H1 (cell line): ENCODE measurements around the gene ZDHHC11. TPM values are rescaled to one million over a fixed set of nuclear protein-coding genes. Genes with fewer than 3 reads are reported as not detected.
A peak's percentile ranks its signal among the peaks of the same experiment; 100 is the strongest.

Experiments used
- CTCF ChIA-PET: fragments of 300-600 bp; sonication (Branson Sonifier 250); formaldehyde crosslinking; loops from one replicate; lab custom pipeline; 2021; ENCODE audit not compliant: partially characterized antibody; lab: Charles Lee
- POLR2A ChIA-PET: fragments of 300-600 bp; sonication (Branson Sonifier 250); formaldehyde crosslinking; loops from one replicate; lab custom pipeline; 2021; ENCODE audit warnings: inconsistent platforms; ENCODE audit not compliant: partially characterized antibody; lab: Charles Lee
- DNase-seq, 2 experiments: peaks; one replicate each; pipeline versions ENCODE4 v3.0.0 to v3.0.0-alpha.2; 2010 to 2022; ENCODE audit warnings: low spot score in 2 of 2, low read depth in 1 of 2, mixed read lengths in 1 of 2
- FAIRE-seq: peaks from 2 replicates; lab custom pipeline; 2011; peaks lifted over from hg19 to GRCh38; lab: Jason Lieb, UNC
- H2AFZ ChIP-seq: 2 replicates; pipeline ENCODE4 v1.8.1; 2012; ENCODE audit warnings: low read length, inconsistent platforms
- H2AK5ac ChIP-seq: 2 replicates; pipeline ENCODE4 v1.6.1; 2013; ENCODE audit warnings: low read depth, low read length
- H2BK120ac ChIP-seq: replicated peaks from 2 replicates; pipeline ENCODE3; 2013; ENCODE audit warnings: low read depth, low read length, inconsistent platforms
- H2BK12ac ChIP-seq: 2 replicates; pipeline ENCODE4 v1.6.1; 2013; ENCODE audit warnings: low read depth, low read length
- H2BK15ac ChIP-seq: 2 replicates; pipeline ENCODE4 v1.6.1; 2013; ENCODE audit warnings: low read length
- H2BK20ac ChIP-seq: 2 replicates; pipeline ENCODE4 v1.6.1; 2013; ENCODE audit warnings: low read length
- H2BK5ac ChIP-seq: 2 replicates; pipeline ENCODE4 v1.6.1; 2013; ENCODE audit warnings: low read depth, low read length
- H3K14ac ChIP-seq: 2 replicates; pipeline ENCODE4 v1.6.1; 2013; ENCODE audit warnings: inconsistent platforms; ENCODE audit not compliant: insufficient read length
- H3K18ac ChIP-seq: 2 replicates; pipeline ENCODE4 v1.6.1; 2013; ENCODE audit warnings: low read length; ENCODE audit errors: extremely low read depth
- H3K23ac ChIP-seq: 2 replicates; pipeline ENCODE4 v1.6.1; 2013; ENCODE audit warnings: inconsistent platforms; ENCODE audit not compliant: insufficient read length
- H3K23me2 ChIP-seq: 2 replicates; pipeline ENCODE4 v1.6.1; 2013; ENCODE audit warnings: low read depth, low read length
- H3K27ac ChIP-seq: 2 replicates; pipeline ENCODE4 v1.6.1; 2011; ENCODE audit warnings: low read depth, low read length, inconsistent platforms
- H3K27me3 ChIP-seq, 4 experiments: replicated peaks in 1 of 4; 1 replicate in 1 of 4; 2 replicates in 3 of 4; pipeline versions ENCODE4 v1.6.1 to v1.8.1; 2011 to 2013; ENCODE audit warnings: low read length in 3 of 4, mild to moderate bottlenecking in 3 of 4, inconsistent platforms in 2 of 4, mixed read lengths in 2 of 4, moderate library complexity in 1 of 4; ENCODE audit not compliant: control insufficient read depth in 3 of 4, insufficient read depth in 3 of 4; ENCODE audit errors: extremely low read depth in 1 of 4
- H3K36me3 ChIP-seq, 4 experiments: 2 replicates each; pipeline versions ENCODE4 v1.6.1 to v1.8.1; 2011 to 2013; ENCODE audit warnings: mild to moderate bottlenecking in 4 of 4, low read length in 3 of 4, moderate library complexity in 2 of 4, control low read depth in 1 of 4, inconsistent platforms in 1 of 4; ENCODE audit not compliant: insufficient read depth in 4 of 4, control insufficient read depth in 2 of 4
- H3K4ac ChIP-seq: replicated peaks from 2 replicates; pipeline ENCODE3; 2013; ENCODE audit warnings: low read length, low read depth, mixed read lengths, inconsistent platforms; ENCODE audit not compliant: insufficient read length
- H3K4me1 ChIP-seq, 4 experiments: replicated peaks in 1 of 4; 1 replicate in 1 of 4; 2 replicates in 3 of 4; pipeline versions ENCODE4 v1.6.1 to v1.8.1; 2011 to 2013; ENCODE audit warnings: low read length in 3 of 4, inconsistent platforms in 2 of 4, mixed read lengths in 1 of 4; ENCODE audit not compliant: insufficient read depth in 4 of 4, control insufficient read depth in 3 of 4
- H3K4me2 ChIP-seq, 2 experiments: 2 replicates each; pipeline versions ENCODE4 v1.6.1 to v1.8.1; 2011 to 2013; ENCODE audit warnings: low read depth in 2 of 2, low read length in 2 of 2, control low read depth in 1 of 2, inconsistent platforms in 1 of 2, mild to moderate bottlenecking in 1 of 2; ENCODE audit not compliant: insufficient read depth in 1 of 2
- H3K4me3 ChIP-seq, 4 experiments: fragments of 200-600, 300-600 bp in 1 of 4; sonication (generic), shearing (Covaris generic), sonication (Bioruptor Twin) in 1 of 4; 2 replicates each; pipeline versions ENCODE4 v1.5.1 to v1.8.1; 2011 to 2016; ENCODE audit warnings: low read length in 4 of 4, low read depth in 3 of 4, control low read depth in 2 of 4, inconsistent platforms in 2 of 4, mild to moderate bottlenecking in 2 of 4, mixed read lengths in 1 of 4, moderate library complexity in 1 of 4; ENCODE audit not compliant: insufficient read depth in 2 of 4; ENCODE audit errors: extremely low read depth in 1 of 4
- H3K56ac ChIP-seq: replicated peaks from 2 replicates; pipeline ENCODE3; 2013; ENCODE audit warnings: low read depth, mild to moderate bottlenecking, mixed read lengths, low read length, inconsistent platforms; ENCODE audit not compliant: insufficient read length
- H3K79me1 ChIP-seq: 2 replicates; pipeline ENCODE4 v1.6.1; 2013; ENCODE audit warnings: low read depth, low read length, control low read depth
- H3K79me2 ChIP-seq, 2 experiments: 2 replicates each; pipeline versions ENCODE4 v1.6.1 to v1.8.1; 2012 to 2013; ENCODE audit warnings: low read length in 2 of 2, mild to moderate bottlenecking in 2 of 2, inconsistent platforms in 1 of 2; ENCODE audit not compliant: insufficient read depth in 2 of 2, control insufficient read depth in 1 of 2
- H3K9ac ChIP-seq, 4 experiments: replicated peaks in 1 of 4; 1 replicate in 1 of 4; 2 replicates in 3 of 4; pipeline versions ENCODE4 v1.6.1 to v1.8.1; 2011 to 2013; ENCODE audit warnings: low read depth in 3 of 4, low read length in 3 of 4, control low read depth in 2 of 4, mild to moderate bottlenecking in 2 of 4, moderate library complexity in 2 of 4, inconsistent platforms in 1 of 4; ENCODE audit errors: extremely low read depth in 1 of 4
- H3K9me3 ChIP-seq, 2 experiments: 2 replicates each; pipeline versions ENCODE4 v1.6.1 to v1.8.1; 2012 to 2013; ENCODE audit warnings: mild to moderate bottlenecking in 2 of 2, moderate library complexity in 2 of 2, control low read depth in 1 of 2, inconsistent platforms in 1 of 2, low read depth in 1 of 2, low read length in 1 of 2, mixed read lengths in 1 of 2; ENCODE audit not compliant: insufficient read depth in 2 of 2
- H4K20me1 ChIP-seq, 2 experiments: replicated peaks in 1 of 2; 2 replicates each; pipeline versions ENCODE3 to v1.8.1; 2011 to 2013; ENCODE audit warnings: inconsistent platforms in 2 of 2, low read length in 2 of 2, mild to moderate bottlenecking in 1 of 2; ENCODE audit not compliant: insufficient read depth in 2 of 2, control insufficient read depth in 1 of 2
- H4K5ac ChIP-seq: 2 replicates; pipeline ENCODE4 v1.6.1; 2013; ENCODE audit warnings: low read length, low read depth, mixed read lengths, inconsistent platforms; ENCODE audit not compliant: insufficient read length
- H4K8ac ChIP-seq: 2 replicates; pipeline ENCODE4 v1.8.0; 2013; ENCODE audit warnings: mild to moderate bottlenecking, moderate library complexity, low read length, inconsistent platforms; ENCODE audit not compliant: insufficient read depth; ENCODE audit errors: extremely low read depth
- H4K91ac ChIP-seq: replicated peaks from 2 replicates; pipeline ENCODE3; 2013; ENCODE audit warnings: low read length, mixed read lengths, inconsistent platforms; ENCODE audit not compliant: insufficient read length
- ASH2L ChIP-seq: fragments of 200-600, 300-600 bp; sonication (generic); IDR thresholded peaks from one replicate; pipeline ENCODE4 v1.7.1; 2017; ENCODE audit warnings: low read length
- CREB1 ChIP-seq: IDR thresholded peaks from 2 replicates; pipeline ENCODE4 v1.6.1; 2012; ENCODE audit warnings: inconsistent platforms
- FOSL1 ChIP-seq: IDR thresholded peaks from 2 replicates; pipeline ENCODE4 v1.6.1; 2011; ENCODE audit warnings: mild to moderate bottlenecking, low read depth, low read length, moderate library complexity; ENCODE audit not compliant: insufficient read depth
- GABPA ChIP-seq: IDR thresholded peaks from 2 replicates; pipeline ENCODE4 v1.6.1; 2011; ENCODE audit warnings: mild to moderate bottlenecking, low read length, moderate library complexity, borderline replicate concordance; ENCODE audit not compliant: insufficient read depth
- JUN ChIP-seq: IDR thresholded peaks from 2 replicates; pipeline ENCODE4 v1.6.1; 2011; ENCODE audit warnings: low read depth, mild to moderate bottlenecking, improper control_type of control experiment, low read length
- NRF1 ChIP-seq: IDR thresholded peaks from 2 replicates; pipeline ENCODE4 v1.6.1; 2011; ENCODE audit warnings: mild to moderate bottlenecking, low read depth, low read length, improper control_type of control experiment
- PHF8 ChIP-seq: fragments of 200-600 bp; sonication (generic); conservative IDR thresholded peaks from 2 replicates; pipeline ENCODE4 v1.7.1; 2012; ENCODE audit warnings: low read depth, mild to moderate bottlenecking, inconsistent platforms, low read length, moderate library complexity
- POU5F1 ChIP-seq: IDR thresholded peaks from 2 replicates; pipeline ENCODE4 v1.6.1; 2011; ENCODE audit warnings: low read depth, mild to moderate bottlenecking, low read length, moderate library complexity
- SIX5 ChIP-seq: IDR thresholded peaks from 2 replicates; pipeline ENCODE4 v1.6.1; 2011; ENCODE audit warnings: mild to moderate bottlenecking, low read depth, low read length
- SP4 ChIP-seq: IDR thresholded peaks from 2 replicates; pipeline ENCODE4 v1.6.1; 2012; ENCODE audit warnings: low read length, inconsistent platforms
- USF2 ChIP-seq: IDR thresholded peaks from 2 replicates; pipeline ENCODE4 v1.6.1; 2011; ENCODE audit warnings: low read length, improper control_type of control experiment
- WGBS, 2 experiments: shearing (Covaris generic) in 1 of 2; methylation state at CpG; one replicate each; pipeline versions ENCODE4 v1.1.6 to v1.1.7; 2013 to 2015; ENCODE audit warnings: low lambda C conversion rate in 2 of 2, mixed read lengths in 2 of 2, inconsistent platforms in 1 of 2, low coverage in 1 of 2, missing lambda C conversion rate in 1 of 2; ENCODE audit not compliant: insufficient replicate concordance in 2 of 2, insufficient coverage in 1 of 2, insufficient read length in 1 of 2; ENCODE audit errors: extremely low coverage in 1 of 2, missing lambda C conversion rate in 1 of 2; 5-methylcytosine and 5-hydroxymethylcytosine counted together
- polyA plus RNA-seq, 7 experiments: library from polyadenylated mRNA; depleted of rRNA in 3 of 7; stranded (reverse) in 5 of 7; unstranded in 2 of 7; fragments of >200 nt in 5 of 7; fragments of 200-250 nt in 2 of 7; gene quantifications; 1 replicate in 5 of 7; 2 replicates in 1 of 7; 4 replicates in 1 of 7; pipeline versions ENCODE4 v1.2.1 to v1.2.3, GENCODE V29; 2011 to 2013; ENCODE audit warnings: missing spikeins in 2 of 7, mixed read lengths in 2 of 7
- total RNA-seq: library from RNA; stranded (reverse); fragmentation: NEBNext Ultra II Directional; extraction: Animal tissue kit (Norgen Biotek cat#: 25700); gene quantifications from 2 replicates; pipeline ENCODE4 v1.2.1, GENCODE V29; 2021

The ZDHHC11 gene
- total and polyA plus RNA-seq, 2 of the 8 experiments (the other 6 are each of a cell fraction or from before 2014, with no cell fraction given): 4.7 to 16.6 TPM

- ChIA-PET POLR2A (no interaction called here), CTCF (interaction anchor here (1.0 to 3.2 kb wide), 4 partner anchors 17 to 117 kb away, joined by 3 to 29 read pairs (median 11); no protein-coding TSS in a partner anchor)
- FAIRE-seq (no peak), DNase-seq (no peak)
- 91% methylated on average over 22 of the region's 22 CpGs; no CpG with 5 or more reads in 1 of the 2 experiments for WGBS, 2 experiments
- Histone ChIP-seq H2BK120ac (no peak overlapping the region), H3K4me3 (no peak overlapping the region), H4K20me1 (peaks cover 0 to 4% of the 10 kb centered on the region in 2 experiments), H3K4ac (no peak overlapping the region), H3K4me2 (no peak overlapping the region), H4K8ac (no peak overlapping the region), H3K36me3 (no peaks in the 10 kb centered on the region), H4K5ac (no peak overlapping the region), H2BK20ac (no peak overlapping the region), H2BK5ac (no peak overlapping the region), H3K23me2 (no peaks in the 10 kb centered on the region), H3K14ac (no peak overlapping the region), H3K9me3 (peaks cover 2 to 9% of the 10 kb centered on the region in 2 experiments; a peak in 3 of 4 replicates), H2BK15ac (no peak overlapping the region), H3K27me3 (no peaks in the 10 kb centered on the region; a peak in 1 of 7 replicates), H3K79me2 (no peaks in the 10 kb centered on the region), H3K9ac (no peak overlapping the region; a peak in 1 of 7 replicates), H3K18ac (no peak overlapping the region), H3K4me1 (no peaks in the 10 kb centered on the region; a peak in 1 of 7 replicates), H2BK12ac (peak overlapping the region; percentile 18; the same call in 1 of the 2 replicates), H4K91ac (no peak overlapping the region), H3K27ac (no peak overlapping the region), H3K56ac (no peak overlapping the region), H2AK5ac (no peak overlapping the region), H3K23ac (no peak overlapping the region), H3K79me1 (peaks cover 2% of the 10 kb centered on the region; the same call in 1 of the 2 replicates), H2AFZ (no peak overlapping the region)
- no peak for TF ChIP-seq JUN
- TF ChIP-seq NRF1: no peak
- TF ChIP-seq SIX5: no peak
- no peak for TF ChIP-seq PHF8
- TF ChIP-seq GABPA: no peak
- TF ChIP-seq CREB1: no peak
- no peak for TF ChIP-seq SP4
- TF ChIP-seq ASH2L: no peak
- TF ChIP-seq USF2: no peak
- TF ChIP-seq POU5F1: no peak
- no peak for TF ChIP-seq FOSL1
These were observed 90.9 kb downstream of the ZDHHC11 start for GRCh38 chr5:759781-760362.
